ENCODE results near the gene C12orf76.
"Not testable (repeated sequence)": the region's sequence is repeated elsewhere in the genome, so short reads cannot be mapped to it uniquely, and the experiment has no call there.

C12orf76 gene

DNA sequence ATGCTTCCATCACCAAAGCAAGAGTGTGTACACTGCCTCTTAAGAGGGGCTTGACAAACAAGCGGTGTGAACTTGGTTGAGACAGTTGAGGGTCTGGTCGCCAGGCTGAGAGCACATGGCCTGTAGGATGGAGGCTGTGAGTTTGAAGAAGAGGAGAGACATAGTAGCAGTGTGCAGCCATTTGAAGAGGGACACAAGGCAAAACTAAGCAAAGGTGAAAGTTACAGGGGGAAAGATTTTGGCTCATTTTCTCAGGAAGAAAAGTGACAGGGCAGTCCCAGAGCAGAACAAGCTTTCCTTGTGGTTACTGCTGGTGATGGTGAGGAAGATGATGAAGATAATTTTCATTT, 11.3 kb upstream of the C12orf76 start (continued):
- TF ChIP-seq ZEB2 (tag by site-specific recombination; IDR thresholded peaks at IDR 0.05), result no peak
- TF ChIP-seq, protein P1, sequence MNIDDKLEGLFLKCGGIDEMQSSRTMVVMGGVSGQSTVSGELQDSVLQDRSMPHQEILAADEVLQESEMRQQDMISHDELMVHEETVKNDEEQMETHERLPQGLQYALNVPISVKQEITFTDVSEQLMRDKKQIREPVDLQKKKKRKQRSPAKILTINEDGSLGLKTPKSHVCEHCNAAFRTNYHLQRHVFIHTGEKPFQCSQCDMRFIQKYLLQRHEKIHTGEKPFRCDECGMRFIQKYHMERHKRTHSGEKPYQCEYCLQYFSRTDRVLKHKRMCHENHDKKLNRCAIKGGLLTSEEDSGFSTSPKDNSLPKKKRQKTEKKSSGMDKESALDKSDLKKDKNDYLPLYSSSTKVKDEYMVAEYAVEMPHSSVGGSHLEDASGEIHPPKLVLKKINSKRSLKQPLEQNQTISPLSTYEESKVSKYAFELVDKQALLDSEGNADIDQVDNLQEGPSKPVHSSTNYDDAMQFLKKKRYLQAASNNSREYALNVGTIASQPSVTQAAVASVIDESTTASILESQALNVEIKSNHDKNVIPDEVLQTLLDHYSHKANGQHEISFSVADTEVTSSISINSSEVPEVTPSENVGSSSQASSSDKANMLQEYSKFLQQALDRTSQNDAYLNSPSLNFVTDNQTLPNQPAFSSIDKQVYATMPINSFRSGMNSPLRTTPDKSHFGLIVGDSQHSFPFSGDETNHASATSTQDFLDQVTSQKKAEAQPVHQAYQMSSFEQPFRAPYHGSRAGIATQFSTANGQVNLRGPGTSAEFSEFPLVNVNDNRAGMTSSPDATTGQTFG (tag by site-specific recombination; IDR thresholded peaks at IDR 0.05; ENCODE audit: borderline replicate concordance), result no peak

DNA sequence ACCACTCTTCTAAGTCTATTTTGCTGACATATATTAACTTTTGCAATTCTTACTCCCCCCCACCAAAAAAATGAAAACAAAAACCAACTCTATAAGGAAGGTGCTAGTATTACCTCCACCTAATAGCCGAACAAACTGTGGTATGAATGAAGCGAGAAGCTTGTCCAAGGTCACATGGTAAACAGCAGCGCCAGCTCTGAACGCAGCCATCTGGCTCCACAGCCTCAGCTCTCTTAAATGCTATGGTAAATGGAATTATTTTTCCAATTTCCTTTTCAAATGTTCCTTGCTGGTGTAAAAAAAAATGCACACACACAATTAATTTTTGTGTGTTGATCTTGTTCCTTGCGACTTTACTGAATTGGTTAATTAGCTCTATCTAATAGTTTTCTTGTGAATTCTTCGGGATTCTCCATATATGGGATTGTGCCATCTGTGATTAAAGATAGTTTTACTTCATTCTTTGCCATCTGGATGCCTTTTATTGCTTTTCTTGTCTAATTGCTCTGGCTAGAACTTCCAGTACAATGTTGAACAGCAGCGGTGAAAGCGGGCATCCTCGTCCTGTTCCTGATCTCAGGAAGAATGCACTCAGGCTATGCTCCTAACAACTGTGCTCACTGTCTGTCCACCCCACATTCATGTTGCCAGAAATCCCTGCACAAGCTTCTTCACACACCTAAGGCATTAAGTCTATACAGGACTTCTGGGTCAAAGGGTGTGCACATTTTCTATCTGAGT, 10.7 kb upstream of the C12orf76 start:
- no peak overlapping the region for H3K4me3 ChIP-seq (ENCODE audit: low read depth, low read length)
- peaks cover 4% of the 10 kb centered on the region; the same call in 1 of the 2 replicates for H3K4me1 ChIP-seq (ENCODE audit: control insufficient read depth, insufficient read depth, low read length)
- POLR2A ChIA-PET, result interaction anchor here (1.7 kb wide), 1 partner anchor 60 kb away, joined by 4 read pairs; the partner anchor contains the start of gene ANKRD13A
- TF ChIP-seq, protein P2, sequence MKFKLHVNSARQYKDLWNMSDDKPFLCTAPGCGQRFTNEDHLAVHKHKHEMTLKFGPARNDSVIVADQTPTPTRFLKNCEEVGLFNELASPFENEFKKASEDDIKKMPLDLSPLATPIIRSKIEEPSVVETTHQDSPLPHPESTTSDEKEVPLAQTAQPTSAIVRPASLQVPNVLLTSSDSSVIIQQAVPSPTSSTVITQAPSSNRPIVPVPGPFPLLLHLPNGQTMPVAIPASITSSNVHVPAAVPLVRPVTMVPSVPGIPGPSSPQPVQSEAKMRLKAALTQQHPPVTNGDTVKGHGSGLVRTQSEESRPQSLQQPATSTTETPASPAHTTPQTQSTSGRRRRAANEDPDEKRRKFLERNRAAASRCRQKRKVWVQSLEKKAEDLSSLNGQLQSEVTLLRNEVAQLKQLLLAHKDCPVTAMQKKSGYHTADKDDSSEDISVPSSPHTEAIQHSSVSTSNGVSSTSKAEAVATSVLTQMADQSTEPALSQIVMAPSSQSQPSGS (tag by site-specific recombination; IDR thresholded peaks at IDR 0.05; ENCODE audit: low read depth), result no peak
- TF ChIP-seq, protein P3, sequence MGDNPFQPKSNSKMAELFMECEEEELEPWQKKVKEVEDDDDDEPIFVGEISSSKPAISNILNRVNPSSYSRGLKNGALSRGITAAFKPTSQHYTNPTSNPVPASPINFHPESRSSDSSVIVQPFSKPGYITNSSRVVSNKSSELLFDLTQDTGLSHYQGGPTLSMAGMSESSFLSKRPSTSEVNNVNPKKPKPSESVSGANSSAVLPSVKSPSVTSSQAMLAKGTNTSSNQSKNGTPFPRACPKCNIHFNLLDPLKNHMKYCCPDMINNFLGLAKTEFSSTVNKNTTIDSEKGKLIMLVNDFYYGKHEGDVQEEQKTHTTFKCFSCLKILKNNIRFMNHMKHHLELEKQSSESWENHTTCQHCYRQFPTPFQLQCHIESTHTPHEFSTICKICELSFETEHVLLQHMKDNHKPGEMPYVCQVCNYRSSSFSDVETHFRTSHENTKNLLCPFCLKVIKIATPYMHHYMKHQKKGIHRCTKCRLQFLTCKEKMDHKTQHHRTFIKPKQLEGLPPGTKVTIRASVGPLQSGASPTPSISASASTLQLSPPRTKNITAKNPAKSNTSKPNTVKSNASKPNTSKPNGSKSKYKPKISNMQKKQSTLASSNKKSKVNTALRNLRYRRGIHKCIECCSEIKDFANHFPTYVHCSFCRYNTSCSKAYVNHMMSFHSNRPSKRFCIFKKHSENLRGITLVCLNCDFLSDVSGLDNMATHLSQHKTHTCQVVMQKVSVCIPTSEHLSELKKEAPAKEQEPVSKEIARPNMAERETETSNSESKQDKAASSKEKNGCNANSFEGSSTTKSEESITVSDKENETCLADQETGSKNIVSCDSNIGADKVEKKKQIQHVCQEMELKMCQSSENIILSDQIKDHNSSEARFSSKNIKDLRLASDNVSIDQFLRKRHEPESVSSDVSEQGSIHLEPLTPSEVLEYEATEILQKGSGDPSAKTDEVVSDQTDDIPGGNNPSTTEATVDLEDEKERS (tag by site-specific recombination; IDR thresholded peaks at IDR 0.05), result no peak
- no peak for TF ChIP-seq IKZF3 (tag by site-specific recombination; IDR thresholded peaks at IDR 0.05)
- no peak for TF ChIP-seq ZNF221 (tag by site-specific recombination; IDR thresholded peaks at IDR 0.05; ENCODE audit: borderline replicate concordance)
- TF ChIP-seq YY1 (tag by site-specific recombination; IDR thresholded peaks at IDR 0.05), result no peak
- CTCF ChIA-PET, result interaction anchor here (1.3 kb wide), 1 partner anchor 41 kb away, joined by 3 read pairs; no protein-coding TSS in a partner anchor
- H3K27ac ChIP-seq (ENCODE audit: extremely low read depth, low read depth, low read length), result no peak overlapping the region
- H3K9me3 ChIP-seq (ENCODE audit: control insufficient read depth, insufficient read depth, low read depth, low read length), result no peaks in the 10 kb centered on the region
- H3K36me3 ChIP-seq (ENCODE audit: control insufficient read depth in 2 of 2, insufficient read depth in 1 of 2, low read length in 2 of 2), result no peaks in the 10 kb centered on the region

DNA sequence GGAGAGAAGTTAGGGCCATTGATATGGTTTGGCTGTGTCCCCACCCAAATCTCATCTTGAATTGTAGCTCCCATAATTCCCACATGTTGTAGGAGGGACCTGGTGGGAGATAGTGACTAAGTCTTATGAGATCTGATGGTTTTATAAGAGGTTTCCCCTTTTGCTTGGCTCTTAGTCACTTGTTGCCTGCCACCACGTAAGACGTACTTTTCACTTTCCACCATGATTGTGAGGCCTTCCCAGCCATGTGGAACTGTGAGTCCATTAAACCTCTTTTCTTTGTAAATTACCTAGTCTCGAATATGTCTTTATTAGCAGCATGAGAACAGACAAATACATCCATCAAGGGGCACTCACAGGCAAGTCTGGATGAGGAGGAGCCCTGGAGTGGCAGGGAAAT, 8.3 kb upstream of the C12orf76 start:
- H3K36me3 ChIP-seq (ENCODE audit: control insufficient read depth in 2 of 2, insufficient read depth in 1 of 2, low read length in 2 of 2); H3K4me3 ChIP-seq (ENCODE audit: low read depth, low read length); CTCF ChIA-PET; POLR2A ChIA-PET; H3K27ac ChIP-seq (ENCODE audit: extremely low read depth, low read depth, low read length); H3K9me3 ChIP-seq (ENCODE audit: control insufficient read depth, insufficient read depth, low read depth, low read length); H3K4me1 ChIP-seq (ENCODE audit: control insufficient read depth, insufficient read depth, low read length): not testable (repeated sequence)
- 0 out of 2 replicates have a peak, but pooled peaks have one; percentile 19 for TF ChIP-seq SCRT2 (tag by site-specific recombination; IDR thresholded peaks at IDR 0.05)

DNA sequence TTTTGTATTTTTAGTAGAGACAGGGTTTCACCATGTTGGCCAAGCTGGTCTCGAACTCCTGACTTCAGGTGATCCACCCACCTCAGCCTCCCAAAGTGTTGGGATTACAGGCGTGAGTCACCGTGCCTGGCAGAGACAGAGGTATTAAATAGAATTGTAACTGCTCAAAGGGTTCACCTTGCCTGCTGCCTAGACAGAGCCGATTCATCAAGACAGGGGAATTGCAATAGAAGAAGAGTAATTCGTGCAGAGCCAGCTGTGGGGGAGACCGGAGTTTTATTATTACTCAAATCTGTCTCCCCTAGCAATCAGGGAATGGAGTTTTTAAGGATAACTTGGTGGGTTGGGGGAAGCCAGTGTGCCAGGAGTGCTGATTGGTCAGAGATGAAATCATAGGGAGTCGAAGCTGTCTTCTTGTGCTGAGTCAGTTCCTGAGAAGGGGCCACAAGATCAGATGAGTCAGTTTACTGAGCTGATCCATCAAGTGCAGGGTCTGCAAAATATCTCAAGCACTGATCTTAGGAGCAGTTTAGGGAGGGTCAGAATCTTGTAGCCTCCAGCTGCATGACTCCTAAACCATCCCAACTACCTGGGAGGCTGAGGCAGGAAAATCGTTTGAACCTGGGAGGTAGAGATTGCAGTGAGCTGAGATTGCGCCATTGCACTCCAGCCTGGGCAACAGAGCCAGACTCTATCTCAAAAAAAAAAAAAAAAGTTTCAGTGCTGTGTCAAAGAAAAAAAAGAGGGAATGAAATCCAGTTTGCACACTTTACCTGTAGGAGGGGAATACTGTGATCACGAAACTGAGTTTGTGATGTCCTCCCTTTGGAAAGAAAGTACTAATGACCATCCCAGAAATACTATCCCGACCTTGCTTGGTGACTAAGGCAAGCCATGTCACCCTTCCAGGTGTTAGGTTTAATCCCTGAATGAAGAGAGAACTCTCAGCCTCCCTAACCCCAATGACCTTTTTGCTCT, 7.3 kb upstream of the C12orf76 start:
- H3K36me3 ChIP-seq (ENCODE audit: control insufficient read depth in 2 of 2, insufficient read depth in 1 of 2, low read length in 2 of 2); H3K9me3 ChIP-seq (ENCODE audit: control insufficient read depth, insufficient read depth, low read depth, low read length); H3K4me3 ChIP-seq (ENCODE audit: low read depth, low read length); H3K4me1 ChIP-seq (ENCODE audit: control insufficient read depth, insufficient read depth, low read length); H3K27ac ChIP-seq (ENCODE audit: extremely low read depth, low read depth, low read length): not testable (repeated sequence)
- POLR2A ChIA-PET, result interaction anchor here (0.7 to 1.3 kb wide), 2 partner anchors 8 to 99 kb away, joined by 4 to 5 read pairs; no protein-coding TSS in a partner anchor
- CTCF ChIA-PET, result interaction anchor here (0.6 kb wide), 2 partner anchors 214 to 413 kb away, joined by 4 read pairs; partner anchors contain the start of gene FAM216A
- TF ChIP-seq SP7 (tag by site-specific recombination; IDR thresholded peaks at IDR 0.05) (peak; percentile 39), ZNF335 (tag by site-specific recombination; conservative IDR thresholded peaks at IDR 0.05) (peak; percentile 44; the same call in 1 of the 2 replicates), ZNF121 (tag by site-specific recombination; IDR thresholded peaks at IDR 0.05) (peak; percentile 74; the same call in 1 of the 2 replicates), ZNF366 (tag by site-specific recombination; conservative IDR thresholded peaks at IDR 0.05) (peak; percentile 25), ZBTB17 (tag by site-specific recombination; IDR thresholded peaks at IDR 0.05) (peak; percentile 84), ZNF629 (tag by site-specific recombination; IDR thresholded peaks at IDR 0.05) (peak; percentile 52; the same call in 1 of the 2 replicates), ZFHX2 (tag by site-specific recombination; conservative IDR thresholded peaks at IDR 0.05) (peak; percentile 56)
- TF ChIP-seq, protein P4, sequence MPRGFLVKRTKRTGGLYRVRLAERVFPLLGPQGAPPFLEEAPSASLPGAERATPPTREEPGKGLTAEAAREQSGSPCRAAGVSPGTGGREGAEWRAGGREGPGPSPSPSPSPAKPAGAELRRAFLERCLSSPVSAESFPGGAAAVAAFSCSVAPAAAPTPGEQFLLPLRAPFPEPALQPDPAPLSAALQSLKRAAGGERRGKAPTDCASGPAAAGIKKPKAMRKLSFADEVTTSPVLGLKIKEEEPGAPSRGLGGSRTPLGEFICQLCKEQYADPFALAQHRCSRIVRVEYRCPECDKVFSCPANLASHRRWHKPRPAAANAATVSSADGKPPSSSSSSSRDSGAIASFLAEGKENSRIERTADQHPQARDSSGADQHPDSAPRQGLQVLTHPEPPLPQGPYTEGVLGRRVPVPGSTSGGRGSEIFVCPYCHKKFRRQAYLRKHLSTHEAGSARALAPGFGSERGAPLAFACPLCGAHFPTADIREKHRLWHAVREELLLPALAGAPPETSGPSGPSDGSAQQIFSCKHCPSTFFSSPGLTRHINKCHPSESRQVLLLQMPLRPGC (tag by site-specific recombination; IDR thresholded peaks at IDR 0.05), result peak; percentile 40; the same call in 1 of the 2 replicates
